HEK293 (cell line): ENCODE results near the gene RAB7A.

Experiments
- GLI4 ChIP-seq: fragments of 450-650 bp; formaldehyde crosslinking; IDR thresholded peaks from 2 replicates; pipeline ENCODE4 v1.5.1; 2016; ENCODE audit warnings: missing biosample characterization, missing genetic modification characterization
- GLIS1 ChIP-seq: fragments of 450-650 bp; formaldehyde crosslinking; IDR thresholded peaks from 2 replicates; pipeline ENCODE4 v1.5.1; 2016; ENCODE audit warnings: missing biosample characterization, missing genetic modification characterization
- IKZF3 ChIP-seq: fragments of 450-650 bp; IDR thresholded peaks from 2 replicates; pipeline ENCODE4 v1.5.0; 2018; ENCODE audit warnings: missing biosample characterization, mild to moderate bottlenecking, missing genetic modification characterization, moderate library complexity
- SP2 ChIP-seq: fragments of 450-650 bp; formaldehyde crosslinking; IDR thresholded peaks from 2 replicates; pipeline ENCODE4 v1.5.1; 2016; ENCODE audit warnings: missing biosample characterization, missing genetic modification characterization
- ZBTB26 ChIP-seq: fragments of 450-650 bp; formaldehyde crosslinking; optimal IDR thresholded peaks from 2 replicates; pipeline ENCODE3; 2016; ENCODE audit warnings: missing biosample characterization, mild to moderate bottlenecking, missing genetic modification characterization
- ZNF174 ChIP-seq: fragments of 450-650 bp; formaldehyde crosslinking; IDR thresholded peaks from 2 replicates; pipeline ENCODE4 v1.5.0; 2017; ENCODE audit warnings: missing biosample characterization, mild to moderate bottlenecking, missing genetic modification characterization
- ZNF341 ChIP-seq: fragments of 450-650 bp; formaldehyde crosslinking; IDR thresholded peaks from 2 replicates; pipeline ENCODE4; 2016; ENCODE audit warnings: low read depth, missing biosample characterization, missing genetic modification characterization
- ZNF501 ChIP-seq: fragments of 450-650 bp; formaldehyde crosslinking; IDR thresholded peaks from 2 replicates; pipeline ENCODE4 v1.5.1; 2016; ENCODE audit warnings: missing biosample characterization, missing genetic modification characterization
- ZNF518A ChIP-seq: fragments of 450-650 bp; formaldehyde crosslinking; conservative IDR thresholded peaks from 2 replicates; pipeline ENCODE4 v1.5.1; 2016; ENCODE audit warnings: low read depth, missing biosample characterization, missing genetic modification characterization
- ZNF558 ChIP-seq: fragments of 450-650 bp; formaldehyde crosslinking; IDR thresholded peaks from 2 replicates; pipeline ENCODE4 v1.5.1; 2016; ENCODE audit warnings: missing biosample characterization, missing genetic modification characterization
- ZNF585B ChIP-seq: fragments of 450-650 bp; formaldehyde crosslinking; IDR thresholded peaks from 2 replicates; pipeline ENCODE4 v1.5.1; 2016; ENCODE audit warnings: missing biosample characterization, missing genetic modification characterization
- ZNF677 ChIP-seq: fragments of 450-650 bp; IDR thresholded peaks from 2 replicates; pipeline ENCODE4 v1.5.0; 2018; ENCODE audit warnings: missing biosample characterization, mild to moderate bottlenecking, missing genetic modification characterization, moderate library complexity
- ZNF76 ChIP-seq: fragments of 450-650 bp; formaldehyde crosslinking; IDR thresholded peaks from 2 replicates; pipeline ENCODE4; 2016; ENCODE audit warnings: low read depth, missing biosample characterization, missing genetic modification characterization, borderline replicate concordance
- ZSCAN30 ChIP-seq: fragments of 450-650 bp; IDR thresholded peaks from 2 replicates; pipeline ENCODE4 v1.5.1; 2018; ENCODE audit warnings: missing biosample characterization, mild to moderate bottlenecking, missing genetic modification characterization, moderate library complexity
- TF ChIP-seq, protein P1 (sequence below): fragments of 450-650 bp; formaldehyde crosslinking; conservative IDR thresholded peaks from 2 replicates; pipeline ENCODE4 v1.5.1; 2016; ENCODE audit warnings: low read depth, missing biosample characterization, missing genetic modification characterization
- TF ChIP-seq, protein P2 (sequence below): fragments of 450-650 bp; formaldehyde crosslinking; IDR thresholded peaks from 2 replicates; pipeline ENCODE4 v1.5.1; 2016; ENCODE audit warnings: missing biosample characterization, missing genetic modification characterization
- TF ChIP-seq, protein P3 (sequence below): fragments of 450-650 bp; formaldehyde crosslinking; IDR thresholded peaks from 2 replicates; pipeline ENCODE4 v1.5.1; 2016; ENCODE audit warnings: missing biosample characterization, missing genetic modification characterization

Gene RAB7A

GRCh38 chr3:128726023-128727016 lies at the start of gene RAB7A (continued):
- TF ChIP-seq, protein P1, sequence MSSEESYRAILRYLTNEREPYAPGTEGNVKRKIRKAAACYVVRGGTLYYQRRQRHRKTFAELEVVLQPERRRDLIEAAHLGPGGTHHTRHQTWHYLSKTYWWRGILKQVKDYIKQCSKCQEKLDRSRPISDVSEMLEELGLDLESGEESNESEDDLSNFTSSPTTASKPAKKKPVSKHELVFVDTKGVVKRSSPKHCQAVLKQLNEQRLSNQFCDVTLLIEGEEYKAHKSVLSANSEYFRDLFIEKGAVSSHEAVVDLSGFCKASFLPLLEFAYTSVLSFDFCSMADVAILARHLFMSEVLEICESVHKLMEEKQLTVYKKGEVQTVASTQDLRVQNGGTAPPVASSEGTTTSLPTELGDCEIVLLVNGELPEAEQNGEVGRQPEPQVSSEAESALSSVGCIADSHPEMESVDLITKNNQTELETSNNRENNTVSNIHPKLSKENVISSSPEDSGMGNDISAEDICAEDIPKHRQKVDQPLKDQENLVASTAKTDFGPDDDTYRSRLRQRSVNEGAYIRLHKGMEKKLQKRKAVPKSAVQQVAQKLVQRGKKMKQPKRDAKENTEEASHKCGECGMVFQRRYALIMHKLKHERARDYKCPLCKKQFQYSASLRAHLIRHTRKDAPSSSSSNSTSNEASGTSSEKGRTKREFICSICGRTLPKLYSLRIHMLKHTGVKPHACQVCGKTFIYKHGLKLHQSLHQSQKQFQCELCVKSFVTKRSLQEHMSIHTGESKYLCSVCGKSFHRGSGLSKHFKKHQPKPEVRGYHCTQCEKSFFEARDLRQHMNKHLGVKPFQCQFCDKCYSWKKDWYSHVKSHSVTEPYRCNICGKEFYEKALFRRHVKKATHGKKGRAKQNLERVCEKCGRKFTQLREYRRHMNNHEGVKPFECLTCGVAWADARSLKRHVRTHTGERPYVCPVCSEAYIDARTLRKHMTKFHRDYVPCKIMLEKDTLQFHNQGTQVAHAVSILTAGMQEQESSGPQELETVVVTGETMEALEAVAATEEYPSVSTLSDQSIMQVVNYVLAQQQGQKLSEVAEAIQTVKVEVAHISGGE = peak; percentile 86
- TF ChIP-seq ZSCAN30 (tag by site-specific recombination) (peak; percentile 25; the same call in 1 of the 2 replicates), ZBTB26 (tag by site-specific recombination) (peak; percentile 68), GLIS1 (tag by site-specific recombination) (peak; percentile 54), IKZF3 (tag by site-specific recombination) (0 out of 2 replicates have a peak, but pooled peaks have one; percentile 55), SP2 (peak; percentile 76), ZNF518A (tag by site-specific recombination) (peak; percentile 66), ZNF558 (tag by site-specific recombination) (no peak), ZNF341 (tag by site-specific recombination) (no peak), ZNF585B (tag by site-specific recombination) (no peak), ZNF501 (0 out of 2 replicates have a peak, but pooled peaks have one; percentile 15), ZNF677 (0 out of 2 replicates have a peak, but pooled peaks have one; percentile 6), GLI4 (no peak), ZNF174 (tag by site-specific recombination) (no peak), ZNF76 (peak; percentile 72; the same call in 1 of the 2 replicates)
- TF ChIP-seq, protein P2, sequence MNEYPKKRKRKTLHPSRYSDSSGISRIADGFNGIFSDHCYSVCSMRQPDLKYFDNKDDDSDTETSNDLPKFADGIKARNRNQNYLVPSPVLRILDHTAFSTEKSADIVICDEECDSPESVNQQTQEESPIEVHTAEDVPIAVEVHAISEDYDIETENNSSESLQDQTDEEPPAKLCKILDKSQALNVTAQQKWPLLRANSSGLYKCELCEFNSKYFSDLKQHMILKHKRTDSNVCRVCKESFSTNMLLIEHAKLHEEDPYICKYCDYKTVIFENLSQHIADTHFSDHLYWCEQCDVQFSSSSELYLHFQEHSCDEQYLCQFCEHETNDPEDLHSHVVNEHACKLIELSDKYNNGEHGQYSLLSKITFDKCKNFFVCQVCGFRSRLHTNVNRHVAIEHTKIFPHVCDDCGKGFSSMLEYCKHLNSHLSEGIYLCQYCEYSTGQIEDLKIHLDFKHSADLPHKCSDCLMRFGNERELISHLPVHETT = 0 out of 2 replicates have a peak, but pooled peaks have one; percentile 4
- TF ChIP-seq, protein P3, sequence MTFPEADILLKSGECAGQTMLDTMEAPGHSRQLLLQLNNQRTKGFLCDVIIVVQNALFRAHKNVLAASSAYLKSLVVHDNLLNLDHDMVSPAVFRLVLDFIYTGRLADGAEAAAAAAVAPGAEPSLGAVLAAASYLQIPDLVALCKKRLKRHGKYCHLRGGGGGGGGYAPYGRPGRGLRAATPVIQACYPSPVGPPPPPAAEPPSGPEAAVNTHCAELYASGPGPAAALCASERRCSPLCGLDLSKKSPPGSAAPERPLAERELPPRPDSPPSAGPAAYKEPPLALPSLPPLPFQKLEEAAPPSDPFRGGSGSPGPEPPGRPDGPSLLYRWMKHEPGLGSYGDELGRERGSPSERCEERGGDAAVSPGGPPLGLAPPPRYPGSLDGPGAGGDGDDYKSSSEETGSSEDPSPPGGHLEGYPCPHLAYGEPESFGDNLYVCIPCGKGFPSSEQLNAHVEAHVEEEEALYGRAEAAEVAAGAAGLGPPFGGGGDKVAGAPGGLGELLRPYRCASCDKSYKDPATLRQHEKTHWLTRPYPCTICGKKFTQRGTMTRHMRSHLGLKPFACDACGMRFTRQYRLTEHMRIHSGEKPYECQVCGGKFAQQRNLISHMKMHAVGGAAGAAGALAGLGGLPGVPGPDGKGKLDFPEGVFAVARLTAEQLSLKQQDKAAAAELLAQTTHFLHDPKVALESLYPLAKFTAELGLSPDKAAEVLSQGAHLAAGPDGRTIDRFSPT = peak; percentile 65; the same call in 1 of the 2 replicates
